ENCODE results near the gene ARL6IP4.

The ARL6IP4 gene

DNA sequence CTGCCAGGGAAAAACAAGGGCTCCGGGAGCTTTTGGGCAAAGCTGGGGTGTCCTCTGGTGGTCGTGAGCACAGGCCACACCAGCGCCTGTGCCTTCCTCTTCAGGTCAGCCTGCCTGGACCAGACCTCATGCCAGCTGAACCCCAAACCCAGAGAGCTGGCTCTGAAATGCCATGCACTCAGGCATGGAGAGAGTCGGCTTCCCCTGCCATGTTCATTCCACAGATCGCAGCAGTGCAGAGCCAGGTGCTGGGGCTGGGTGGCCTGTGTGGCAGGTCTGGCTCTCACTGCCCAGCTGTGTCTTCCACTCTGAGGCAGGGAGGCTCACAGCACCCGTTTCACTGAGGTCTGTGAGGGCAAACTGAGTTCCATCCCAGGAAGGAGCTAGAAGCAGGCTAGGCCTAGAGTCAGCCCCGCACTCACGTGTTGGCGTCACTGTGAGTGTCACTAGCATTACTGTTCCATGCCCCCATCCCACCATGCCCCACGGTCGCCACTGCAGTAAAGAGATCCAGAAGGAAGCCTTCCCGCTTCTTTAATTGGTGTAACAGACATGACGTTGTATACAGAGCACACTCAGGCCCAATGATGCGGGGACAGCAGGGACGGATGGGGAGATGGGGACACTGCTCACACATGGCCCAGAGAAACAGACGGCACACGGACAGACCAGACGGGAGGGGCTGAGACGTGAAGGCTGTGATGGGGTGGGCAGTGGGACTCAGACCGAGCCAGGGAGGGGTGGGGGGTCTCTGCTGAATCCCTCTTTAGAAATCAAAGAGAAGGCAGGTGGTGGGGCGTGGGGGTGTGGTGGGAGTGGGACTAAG, 2.7 kb downstream of the ARL6IP4 start:
- DNase-seq (ENCODE audit: low read depth): no peak
- TF ChIP-seq, protein P1, sequence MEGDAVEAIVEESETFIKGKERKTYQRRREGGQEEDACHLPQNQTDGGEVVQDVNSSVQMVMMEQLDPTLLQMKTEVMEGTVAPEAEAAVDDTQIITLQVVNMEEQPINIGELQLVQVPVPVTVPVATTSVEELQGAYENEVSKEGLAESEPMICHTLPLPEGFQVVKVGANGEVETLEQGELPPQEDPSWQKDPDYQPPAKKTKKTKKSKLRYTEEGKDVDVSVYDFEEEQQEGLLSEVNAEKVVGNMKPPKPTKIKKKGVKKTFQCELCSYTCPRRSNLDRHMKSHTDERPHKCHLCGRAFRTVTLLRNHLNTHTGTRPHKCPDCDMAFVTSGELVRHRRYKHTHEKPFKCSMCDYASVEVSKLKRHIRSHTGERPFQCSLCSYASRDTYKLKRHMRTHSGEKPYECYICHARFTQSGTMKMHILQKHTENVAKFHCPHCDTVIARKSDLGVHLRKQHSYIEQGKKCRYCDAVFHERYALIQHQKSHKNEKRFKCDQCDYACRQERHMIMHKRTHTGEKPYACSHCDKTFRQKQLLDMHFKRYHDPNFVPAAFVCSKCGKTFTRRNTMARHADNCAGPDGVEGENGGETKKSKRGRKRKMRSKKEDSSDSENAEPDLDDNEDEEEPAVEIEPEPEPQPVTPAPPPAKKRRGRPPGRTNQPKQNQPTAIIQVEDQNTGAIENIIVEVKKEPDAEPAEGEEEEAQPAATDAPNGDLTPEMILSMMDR (IDR thresholded peaks at IDR 0.05; ENCODE audit: control insufficient read depth, insufficient read depth, low read depth, low read length, missing control alignments): no peak
- no peak overlapping the region for H3K4me3 ChIP-seq (ENCODE audit: control insufficient read depth, low read depth, low read length)

DNA sequence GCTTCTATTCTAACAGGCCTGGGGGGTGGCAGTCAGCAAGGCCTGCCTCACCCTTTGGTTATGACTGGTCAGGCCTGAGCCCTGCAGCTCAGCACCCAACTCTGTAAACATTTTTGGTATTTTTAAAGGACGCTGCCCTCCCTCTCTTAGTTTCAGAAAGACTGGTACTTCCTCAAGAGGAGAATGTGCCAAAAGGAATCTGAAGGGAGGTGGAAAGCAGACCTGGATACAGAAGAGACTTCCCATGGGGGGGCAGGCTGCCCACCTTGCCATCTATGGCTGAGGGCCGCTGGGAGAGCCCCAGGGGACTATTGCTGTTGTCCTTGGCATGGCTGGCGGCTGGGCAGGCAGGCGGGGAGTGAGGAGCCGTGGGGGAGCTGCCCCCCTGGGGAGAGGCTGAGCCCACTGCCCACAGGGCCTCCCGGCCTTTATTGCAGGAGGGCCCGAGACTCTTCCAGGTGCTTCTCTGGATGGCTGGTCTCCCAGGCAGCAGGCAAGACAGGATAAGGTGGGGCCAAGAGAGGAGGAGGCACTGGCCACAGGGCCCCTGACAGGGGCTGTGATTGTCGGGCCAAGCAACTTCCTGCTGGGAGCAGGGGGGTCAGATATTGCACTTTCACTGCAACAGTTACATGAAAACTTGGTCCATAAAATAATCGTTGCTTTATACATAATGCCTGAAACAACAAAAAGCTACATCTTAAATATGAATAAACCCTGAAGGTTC, 3.5 kb downstream of the ARL6IP4 start:
- H3K4me3 ChIP-seq (ENCODE audit: control insufficient read depth, low read depth, low read length): no peak overlapping the region
- DNase-seq (ENCODE audit: low read depth): no peak
- TF ChIP-seq, protein P1 (IDR thresholded peaks at IDR 0.05; ENCODE audit: control insufficient read depth, insufficient read depth, low read depth, low read length, missing control alignments): no peak

DNA sequence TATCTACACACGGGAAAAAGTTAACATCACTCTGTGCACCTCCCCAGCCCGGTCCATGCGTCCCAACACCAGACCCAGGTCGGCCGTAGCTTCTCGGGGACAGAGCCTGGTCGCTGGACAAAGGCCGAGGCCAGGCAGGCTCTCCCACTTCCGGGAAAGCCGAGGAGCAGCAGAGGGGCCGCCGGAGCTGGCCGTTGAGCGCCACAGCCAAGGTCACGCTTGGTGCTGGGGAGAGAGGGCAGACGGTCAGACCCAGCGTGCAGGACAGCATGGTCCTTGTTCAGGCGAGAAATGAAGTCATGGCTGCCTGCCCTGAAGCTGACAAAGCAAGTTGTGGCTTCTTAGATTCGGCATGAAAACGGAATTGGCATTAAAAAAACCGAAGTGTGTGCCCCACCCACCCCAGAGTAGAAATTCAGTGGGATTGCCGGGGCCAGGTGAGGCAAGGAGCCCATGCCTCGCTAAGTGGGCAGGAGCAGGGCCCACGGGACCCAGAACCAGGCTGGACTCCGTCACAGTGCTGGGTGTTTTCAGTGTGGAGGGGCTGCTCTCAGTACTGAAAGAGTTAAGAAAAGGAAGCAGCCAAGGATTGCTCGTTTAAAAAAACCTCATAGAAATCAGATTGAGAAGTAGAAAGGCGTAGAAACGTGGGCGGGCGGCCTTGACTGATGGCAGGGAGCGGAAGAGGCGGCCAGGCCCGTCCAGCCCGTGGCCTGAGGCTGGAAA, 4.3 kb downstream of the ARL6IP4 start:
- no peak overlapping the region for H3K4me3 ChIP-seq (ENCODE audit: control insufficient read depth, low read depth, low read length)
- TF ChIP-seq, protein P1 (IDR thresholded peaks at IDR 0.05; ENCODE audit: control insufficient read depth, insufficient read depth, low read depth, low read length, missing control alignments): no peak

DNA sequence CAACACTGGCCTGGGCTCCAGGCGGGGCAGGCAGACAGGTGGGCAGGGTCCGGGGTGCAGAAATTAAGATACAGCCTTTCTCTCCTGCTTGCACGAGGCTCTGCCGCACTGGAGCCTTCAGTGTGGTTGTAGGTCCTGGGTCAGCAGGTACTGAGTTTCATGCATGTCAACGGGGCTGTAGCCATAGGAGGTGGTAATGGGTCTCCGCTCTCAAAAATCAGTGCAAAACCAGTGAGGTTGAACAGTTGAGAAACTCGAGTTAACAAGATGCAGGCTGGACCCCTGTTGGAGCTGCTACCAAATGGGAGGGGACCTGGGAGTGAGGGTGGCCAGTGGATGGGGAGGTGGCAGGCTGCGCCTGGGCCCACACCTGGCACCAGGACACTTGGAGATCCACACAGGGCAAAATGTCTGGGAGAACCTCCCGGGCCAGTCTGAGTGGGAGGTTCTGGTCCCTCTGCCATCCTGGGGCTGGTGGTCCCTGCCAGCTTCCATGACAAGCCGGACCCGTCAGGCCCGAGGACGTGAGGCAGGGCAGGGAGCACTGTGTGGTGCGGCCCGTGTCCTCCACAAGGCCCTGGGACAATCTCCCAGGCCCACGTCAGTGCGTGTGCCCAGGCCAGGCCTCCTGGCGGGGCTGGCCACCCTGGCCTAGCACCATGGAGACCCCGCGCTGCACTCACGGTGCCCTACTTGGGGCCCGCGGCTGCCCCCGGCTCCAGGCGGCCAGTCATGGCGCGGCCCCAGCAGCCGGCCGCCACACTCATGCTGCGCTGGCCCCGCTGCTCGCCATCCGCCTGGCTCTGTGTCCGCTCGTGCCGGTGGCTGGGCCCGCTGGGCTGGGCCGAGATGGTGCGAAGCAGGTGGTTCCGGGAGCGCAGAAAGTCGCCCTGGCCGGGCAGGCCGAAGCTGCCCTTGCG, 5.1 kb downstream of the ARL6IP4 start:
- no peak for DNase-seq (ENCODE audit: low read depth)
- TF ChIP-seq, protein P1 (IDR thresholded peaks at IDR 0.05; ENCODE audit: control insufficient read depth, insufficient read depth, low read depth, low read length, missing control alignments): no peak
- no peak overlapping the region for H3K4me3 ChIP-seq (ENCODE audit: control insufficient read depth, low read depth, low read length)

More for the DNA sequence above, 4.3 kb downstream of the ARL6IP4 start:
- no peak for DNase-seq (ENCODE audit: low read depth)

DNA sequence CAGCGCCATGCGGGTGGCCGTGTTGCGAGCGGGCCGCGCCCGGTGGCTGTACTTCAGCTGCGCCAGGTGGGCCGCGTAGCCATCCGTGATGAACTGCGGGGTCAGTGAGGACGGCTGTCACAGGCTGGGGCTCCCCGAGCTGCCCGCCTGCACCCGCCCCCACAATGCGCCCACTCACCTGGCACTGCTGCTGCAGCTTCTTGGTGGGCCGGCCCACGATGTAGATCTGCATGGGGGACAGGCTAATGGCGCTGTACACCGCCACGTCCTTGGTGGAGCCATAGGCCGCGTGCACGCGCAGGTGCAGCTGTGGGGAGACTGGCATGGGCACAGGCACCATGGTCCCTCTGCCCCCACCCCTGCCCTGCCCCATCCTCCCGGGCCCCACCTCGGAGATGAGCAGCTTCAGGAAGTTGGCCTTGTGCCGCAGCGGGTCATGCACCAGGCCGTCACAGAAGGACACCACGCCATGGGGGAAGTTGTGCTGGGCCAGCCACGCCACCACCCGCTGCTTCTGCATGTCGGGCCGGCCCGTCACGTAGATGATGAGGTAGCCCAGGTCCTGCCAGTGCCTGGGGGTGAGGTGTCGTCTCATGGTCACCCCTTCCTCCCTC, 5.9 kb downstream of the ARL6IP4 start:
- H3K4me3 ChIP-seq (ENCODE audit: control insufficient read depth, low read depth, low read length): no peak overlapping the region
- DNase-seq (ENCODE audit: low read depth): no peak
- TF ChIP-seq, protein P1 (IDR thresholded peaks at IDR 0.05; ENCODE audit: control insufficient read depth, insufficient read depth, low read depth, low read length, missing control alignments): no peak
